ENCODE measurements around the gene GIN1.
A peak's percentile ranks its signal among the peaks of the same experiment; 100 is the strongest.

DNA sequence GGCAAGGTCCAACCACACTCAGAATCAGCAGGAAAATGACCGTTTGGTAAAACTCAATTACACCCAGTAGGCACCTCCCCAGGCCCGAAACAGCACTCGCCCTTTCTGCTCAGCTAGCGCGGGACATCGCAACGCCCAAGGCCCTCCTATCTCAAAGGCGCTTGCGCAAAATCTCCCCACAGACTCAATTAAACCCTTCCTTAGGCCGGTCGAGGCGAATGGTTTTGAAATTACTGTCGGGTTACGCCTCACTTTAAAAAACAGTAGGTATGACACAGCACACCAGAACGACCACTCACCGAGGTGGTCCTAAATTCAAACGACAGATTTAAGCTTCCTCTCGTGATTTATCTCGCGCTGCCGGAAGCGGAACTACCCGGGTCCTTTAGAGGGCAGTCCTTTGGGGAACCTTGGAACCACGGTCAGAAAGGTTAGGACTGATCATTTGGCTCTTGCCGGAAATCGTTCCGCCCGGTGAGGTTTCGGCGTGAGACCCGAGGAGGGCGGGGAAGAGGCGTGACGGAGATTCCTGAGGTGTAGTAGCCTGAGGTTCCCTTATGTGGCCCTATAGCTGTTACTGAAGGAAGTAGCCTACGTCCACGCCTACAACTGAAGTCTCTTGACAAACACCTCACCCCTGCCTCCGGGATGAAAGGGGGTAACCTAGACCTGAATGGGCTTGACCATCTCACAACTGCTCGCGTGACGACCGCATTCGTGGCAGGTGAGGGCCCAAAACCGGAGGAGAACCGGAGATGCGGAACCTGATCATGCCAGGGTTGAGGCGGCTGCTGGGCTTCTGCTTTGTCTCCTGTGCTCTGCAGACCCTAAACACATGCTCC, at the start of gene GIN1, which contains the start of gene PPIP5K2:
- TF ChIP-seq, protein P1, sequence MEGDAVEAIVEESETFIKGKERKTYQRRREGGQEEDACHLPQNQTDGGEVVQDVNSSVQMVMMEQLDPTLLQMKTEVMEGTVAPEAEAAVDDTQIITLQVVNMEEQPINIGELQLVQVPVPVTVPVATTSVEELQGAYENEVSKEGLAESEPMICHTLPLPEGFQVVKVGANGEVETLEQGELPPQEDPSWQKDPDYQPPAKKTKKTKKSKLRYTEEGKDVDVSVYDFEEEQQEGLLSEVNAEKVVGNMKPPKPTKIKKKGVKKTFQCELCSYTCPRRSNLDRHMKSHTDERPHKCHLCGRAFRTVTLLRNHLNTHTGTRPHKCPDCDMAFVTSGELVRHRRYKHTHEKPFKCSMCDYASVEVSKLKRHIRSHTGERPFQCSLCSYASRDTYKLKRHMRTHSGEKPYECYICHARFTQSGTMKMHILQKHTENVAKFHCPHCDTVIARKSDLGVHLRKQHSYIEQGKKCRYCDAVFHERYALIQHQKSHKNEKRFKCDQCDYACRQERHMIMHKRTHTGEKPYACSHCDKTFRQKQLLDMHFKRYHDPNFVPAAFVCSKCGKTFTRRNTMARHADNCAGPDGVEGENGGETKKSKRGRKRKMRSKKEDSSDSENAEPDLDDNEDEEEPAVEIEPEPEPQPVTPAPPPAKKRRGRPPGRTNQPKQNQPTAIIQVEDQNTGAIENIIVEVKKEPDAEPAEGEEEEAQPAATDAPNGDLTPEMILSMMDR (IDR thresholded peaks at IDR 0.05; ENCODE audit: low read depth, low read length, missing input control), result no peak
- TF ChIP-seq, protein P2, sequence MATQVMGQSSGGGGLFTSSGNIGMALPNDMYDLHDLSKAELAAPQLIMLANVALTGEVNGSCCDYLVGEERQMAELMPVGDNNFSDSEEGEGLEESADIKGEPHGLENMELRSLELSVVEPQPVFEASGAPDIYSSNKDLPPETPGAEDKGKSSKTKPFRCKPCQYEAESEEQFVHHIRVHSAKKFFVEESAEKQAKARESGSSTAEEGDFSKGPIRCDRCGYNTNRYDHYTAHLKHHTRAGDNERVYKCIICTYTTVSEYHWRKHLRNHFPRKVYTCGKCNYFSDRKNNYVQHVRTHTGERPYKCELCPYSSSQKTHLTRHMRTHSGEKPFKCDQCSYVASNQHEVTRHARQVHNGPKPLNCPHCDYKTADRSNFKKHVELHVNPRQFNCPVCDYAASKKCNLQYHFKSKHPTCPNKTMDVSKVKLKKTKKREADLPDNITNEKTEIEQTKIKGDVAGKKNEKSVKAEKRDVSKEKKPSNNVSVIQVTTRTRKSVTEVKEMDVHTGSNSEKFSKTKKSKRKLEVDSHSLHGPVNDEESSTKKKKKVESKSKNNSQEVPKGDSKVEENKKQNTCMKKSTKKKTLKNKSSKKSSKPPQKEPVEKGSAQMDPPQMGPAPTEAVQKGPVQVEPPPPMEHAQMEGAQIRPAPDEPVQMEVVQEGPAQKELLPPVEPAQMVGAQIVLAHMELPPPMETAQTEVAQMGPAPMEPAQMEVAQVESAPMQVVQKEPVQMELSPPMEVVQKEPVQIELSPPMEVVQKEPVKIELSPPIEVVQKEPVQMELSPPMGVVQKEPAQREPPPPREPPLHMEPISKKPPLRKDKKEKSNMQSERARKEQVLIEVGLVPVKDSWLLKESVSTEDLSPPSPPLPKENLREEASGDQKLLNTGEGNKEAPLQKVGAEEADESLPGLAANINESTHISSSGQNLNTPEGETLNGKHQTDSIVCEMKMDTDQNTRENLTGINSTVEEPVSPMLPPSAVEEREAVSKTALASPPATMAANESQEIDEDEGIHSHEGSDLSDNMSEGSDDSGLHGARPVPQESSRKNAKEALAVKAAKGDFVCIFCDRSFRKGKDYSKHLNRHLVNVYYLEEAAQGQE (IDR thresholded peaks at IDR 0.05), result no peak
- TF ChIP-seq SP1 (IDR thresholded peaks at IDR 0.05), result peak; percentile 87

Data from liver (tissue), 3 donors.